Stimulated activated CD8-positive, alpha-beta memory T cell treated with anti-CD3 and anti-CD28 coated beads, Interleukin-4, amount 100 ng/mL, for 48 hours (primary cell): ENCODE results near the gene ANKEF1.
"Not testable (repeated sequence)": the region's sequence is repeated elsewhere in the genome, so short reads cannot be mapped to it uniquely, and the experiment has no call there.

ENCODE experiments used
- DNase-seq: peaks from one replicate; pipeline ENCODE4 v3.0.0-alpha.2; 2020

ANKEF1 gene

DNA sequence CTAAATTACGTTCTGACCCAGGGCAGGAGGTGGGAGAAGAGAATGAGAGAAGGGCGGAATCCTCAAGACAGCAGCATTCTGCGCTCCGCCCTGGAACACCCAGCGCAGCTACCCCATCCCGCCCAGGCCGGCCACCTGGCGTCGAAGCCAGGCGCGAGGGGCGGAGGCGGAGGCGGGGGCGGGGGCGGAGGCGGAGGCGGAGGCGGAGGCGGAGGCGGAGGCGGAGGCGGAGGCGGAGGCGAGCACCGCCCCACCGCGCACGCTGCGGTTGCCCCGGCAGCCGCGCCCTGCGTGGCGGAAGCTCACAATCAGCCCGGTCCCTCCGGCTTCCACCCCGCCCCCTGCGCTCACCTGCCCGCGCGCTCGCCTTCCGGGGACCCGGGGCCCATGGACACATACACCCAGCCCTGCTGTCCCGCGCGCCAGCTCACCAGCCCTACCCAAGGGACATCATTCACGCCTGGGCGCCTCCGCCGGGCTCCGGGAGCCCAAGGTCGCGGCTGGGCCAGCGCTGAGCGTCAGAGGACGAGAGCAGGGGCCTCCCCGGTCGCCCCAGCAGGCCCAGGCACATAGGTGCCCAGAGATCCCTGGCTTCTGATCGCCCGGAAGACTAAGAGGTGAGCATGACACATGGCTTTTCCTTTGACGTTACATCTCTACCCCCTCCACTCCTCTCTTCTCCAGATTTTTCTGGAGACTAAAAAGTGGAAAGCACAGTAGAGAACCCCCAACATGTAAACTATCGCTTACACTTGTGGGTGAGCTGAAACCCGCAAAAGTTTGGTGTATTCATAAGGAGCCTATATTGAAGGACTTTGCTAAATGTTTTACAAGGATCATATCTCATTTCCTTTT lies at the start of gene ANKEF1:
TSS of gene ANKEF1 (plus strand) at position 271 of the 855 bp plus-strand sequence. CDS start 3,315 bp downstream, outside the sequence.
- DNase-seq: peak; percentile 69

DNA sequence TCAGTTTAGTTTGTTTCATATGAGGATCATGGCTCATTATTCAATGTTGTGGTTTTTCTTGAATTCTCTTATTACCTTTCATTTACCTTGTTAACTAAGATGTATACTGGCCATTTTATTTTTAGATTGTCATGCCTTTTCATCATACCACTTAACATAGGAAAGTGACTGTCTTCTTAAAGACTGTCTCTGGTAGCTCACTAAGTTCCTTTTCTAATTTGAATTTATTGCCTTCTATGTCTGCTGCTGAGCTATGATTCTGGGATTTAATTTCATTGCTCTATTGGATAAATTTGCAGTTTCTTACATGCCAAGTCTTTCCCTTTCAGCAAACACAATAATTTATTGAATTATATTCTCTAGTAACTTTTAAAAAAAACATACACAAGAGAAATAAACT lies 49.5 kb upstream of the ANKEF1 start:
- no peak for DNase-seq

DNA sequence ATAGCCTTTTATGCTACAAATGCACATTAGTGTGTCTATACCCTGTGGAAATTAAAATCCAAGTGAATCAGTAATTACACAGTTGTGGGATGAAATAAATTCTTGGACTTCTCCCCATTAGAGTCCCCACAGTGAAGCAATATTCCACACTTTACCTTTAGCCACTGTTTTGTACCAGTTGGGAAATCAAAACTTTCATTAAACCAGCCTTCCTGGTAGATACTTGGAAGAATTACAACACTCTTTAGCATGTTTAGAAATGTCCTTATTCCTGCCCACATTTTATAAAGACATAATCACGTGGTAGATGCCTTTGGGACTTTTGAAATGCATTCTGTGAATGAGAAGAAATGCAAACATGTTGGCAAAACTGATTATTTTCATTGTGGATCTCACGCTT lies 49.0 kb upstream of the ANKEF1 start:
- no peak for DNase-seq

DNA sequence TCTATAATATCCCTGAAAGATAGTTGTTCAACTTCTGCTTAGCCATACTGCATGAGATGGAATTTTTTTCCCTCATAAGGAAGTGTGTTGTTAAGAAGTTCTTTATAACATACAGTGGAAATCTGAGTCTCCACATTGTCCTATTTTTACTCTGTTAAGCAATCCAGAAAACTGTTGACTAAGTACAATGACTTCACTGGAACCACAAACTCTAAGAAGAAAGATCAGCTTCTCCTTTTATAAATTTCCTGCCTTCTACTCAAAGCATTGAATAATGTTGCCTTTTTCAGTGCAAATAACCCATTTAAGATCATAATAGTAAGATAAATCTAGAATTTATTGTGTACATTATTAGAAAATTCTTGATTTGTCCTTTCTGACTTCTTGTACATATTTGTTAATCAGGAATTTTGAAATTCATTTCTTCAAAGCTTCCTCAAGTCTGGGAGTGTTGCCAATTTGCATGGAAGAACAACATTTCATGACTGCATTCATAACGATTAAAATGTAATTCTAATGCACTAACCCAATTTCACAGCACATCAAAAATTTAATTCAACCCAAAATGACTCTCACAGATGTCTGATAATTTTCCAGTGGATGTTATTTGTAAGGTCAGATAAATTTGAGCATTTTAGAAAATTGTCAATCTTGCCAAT lies 45.6 kb upstream of the ANKEF1 start:
- DNase-seq: no peak

DNA sequence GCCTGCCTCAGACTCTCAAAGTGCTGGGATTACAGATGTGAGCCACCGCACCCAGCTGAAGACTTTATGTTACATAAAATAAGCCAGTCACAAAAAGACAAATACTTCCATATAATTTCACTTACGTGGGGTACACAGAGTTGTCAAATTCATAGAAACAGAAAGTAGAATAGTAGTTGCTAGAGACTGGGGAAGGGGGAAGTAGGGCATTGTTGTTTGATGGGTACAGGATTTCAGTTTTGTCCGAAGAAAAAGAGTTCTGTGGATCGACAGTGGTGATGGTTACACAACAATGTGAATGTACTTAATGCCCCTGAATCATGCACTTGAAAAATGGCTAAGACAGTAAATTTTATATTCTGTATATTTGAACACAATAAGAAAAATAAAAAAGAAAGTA lies 41.6 kb upstream of the ANKEF1 start:
- no peak for DNase-seq

DNA sequence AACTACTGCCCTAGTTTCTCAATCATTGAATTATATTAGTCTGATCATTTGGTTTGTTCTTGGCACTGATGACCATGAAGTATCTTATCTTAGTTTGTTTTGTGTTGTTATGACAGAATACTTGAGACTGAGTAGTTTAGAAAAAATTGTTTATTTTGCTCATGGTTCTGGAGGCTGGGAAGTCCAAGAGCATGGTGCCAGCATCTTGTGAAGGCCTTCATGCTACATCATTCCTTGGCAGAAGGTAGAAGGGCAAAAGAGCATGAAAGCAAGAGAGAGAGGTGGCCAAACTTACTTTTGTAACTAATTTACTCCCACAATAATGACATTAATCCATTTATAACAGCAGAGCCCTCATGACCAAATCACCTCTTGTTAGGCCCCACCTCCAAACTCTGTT lies 40.1 kb upstream of the ANKEF1 start:
- no peak for DNase-seq

DNA sequence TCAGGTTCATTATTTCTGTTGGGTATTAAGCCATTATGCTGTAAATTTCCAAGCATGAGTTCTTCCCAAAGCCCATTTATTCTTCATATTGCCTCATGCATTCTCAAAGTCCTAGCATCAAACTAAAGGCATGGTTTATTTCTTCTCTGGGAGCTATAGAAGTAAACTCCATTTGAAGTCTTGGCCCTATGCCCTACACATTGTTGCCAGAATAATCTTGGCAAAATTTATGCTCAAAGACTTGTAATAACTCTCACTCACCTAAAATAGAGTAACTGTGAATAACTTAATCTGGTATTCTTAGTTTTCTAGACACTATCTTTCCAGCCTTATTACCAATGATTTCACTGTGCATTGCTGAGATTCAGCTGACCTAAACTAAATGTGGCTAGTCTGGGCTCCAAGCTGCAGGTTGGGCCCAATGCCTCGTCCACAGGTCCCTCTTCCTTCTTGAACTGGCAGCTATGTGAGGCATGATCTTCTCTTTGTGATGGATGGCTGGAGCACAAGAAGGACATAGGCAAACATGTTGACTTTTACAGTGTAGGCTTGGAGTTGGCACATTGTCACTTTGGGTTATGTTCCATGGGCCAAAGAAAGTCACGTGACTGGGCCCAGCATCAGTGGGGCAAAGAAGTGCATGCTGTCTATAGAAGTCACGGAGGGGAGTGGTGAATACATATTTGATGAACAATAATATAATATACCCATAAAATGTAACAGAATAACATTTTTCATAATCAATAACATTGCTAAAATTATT lies 39.1 kb upstream of the ANKEF1 start:
- DNase-seq: no peak

DNA sequence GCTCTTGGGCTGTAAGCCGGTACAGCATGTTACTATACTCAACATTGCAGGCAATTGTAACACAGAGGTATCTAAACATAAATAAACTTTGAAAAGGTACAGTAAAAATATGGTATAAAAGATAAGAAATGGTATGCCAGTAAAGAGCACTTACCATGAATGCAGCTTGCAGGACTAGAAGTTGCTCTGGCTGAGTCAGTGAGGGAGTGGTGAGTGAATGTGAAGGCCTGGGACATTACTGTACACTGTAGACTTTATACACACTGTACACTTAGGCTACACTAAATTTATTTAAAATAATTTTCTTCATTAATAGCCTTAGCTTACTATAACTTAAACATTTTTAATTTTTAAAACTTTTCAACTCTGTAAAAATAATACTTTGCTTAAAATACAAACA lies 37.8 kb upstream of the ANKEF1 start:
- no peak for DNase-seq

DNA sequence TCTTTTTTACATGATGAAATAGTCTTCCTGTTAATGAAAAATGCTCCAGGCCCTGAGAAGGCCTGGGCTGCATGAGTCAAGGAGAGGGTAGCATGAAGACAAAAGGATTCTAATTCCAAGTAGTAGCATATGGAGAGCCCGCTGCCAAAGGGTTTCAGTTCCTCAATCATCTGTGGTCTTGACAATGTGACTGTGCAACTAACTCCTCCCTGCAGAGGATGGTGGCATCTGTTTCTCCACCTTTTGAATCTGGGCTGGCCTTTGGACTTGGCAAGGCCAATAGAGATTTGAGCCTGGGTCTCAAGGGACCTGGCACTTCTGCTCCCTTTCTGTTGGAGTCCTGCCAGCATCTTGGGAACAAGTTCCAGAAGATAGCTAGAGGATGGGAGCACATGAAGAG lies 35.1 kb upstream of the ANKEF1 start:
- DNase-seq: no peak

DNA sequence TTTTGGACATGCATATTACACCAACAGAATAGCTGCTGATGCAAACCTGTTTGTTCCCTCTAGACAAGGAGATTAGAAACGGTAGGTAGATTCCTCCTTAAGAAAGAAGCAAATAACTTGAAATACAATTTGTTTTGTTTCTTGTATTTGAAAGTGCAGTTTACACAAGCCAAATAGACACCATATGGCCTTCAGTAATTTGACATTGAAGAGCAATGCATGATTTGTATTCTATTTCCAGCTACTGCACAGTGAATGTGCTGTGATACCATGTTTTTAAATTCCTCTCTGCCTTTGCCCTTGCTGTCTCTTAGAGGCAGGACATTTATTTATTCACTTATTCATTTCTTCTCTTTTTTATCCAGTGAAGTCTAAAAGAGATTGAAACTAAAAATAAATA lies 31.9 kb upstream of the ANKEF1 start:
- DNase-seq: no peak

DNA sequence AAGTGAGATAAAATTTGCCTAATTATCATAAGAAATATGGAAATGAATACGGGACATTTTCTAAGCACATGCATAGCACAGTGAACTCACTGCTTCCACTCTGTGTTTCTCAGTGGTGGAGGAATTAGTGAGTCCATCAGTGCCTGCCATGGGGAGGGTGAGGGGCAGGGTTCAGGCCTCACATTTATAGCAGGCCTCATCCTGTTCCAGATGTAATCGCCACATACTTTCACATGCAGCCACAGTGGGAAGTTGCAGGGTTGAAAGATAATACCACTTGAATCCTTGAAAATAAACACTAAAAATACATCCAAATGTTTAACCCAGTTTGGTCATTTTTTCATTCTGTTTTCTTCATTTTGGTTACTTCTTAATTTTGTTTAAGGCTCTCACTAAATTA lies 29.9 kb upstream of the ANKEF1 start:
- no peak for DNase-seq

DNA sequence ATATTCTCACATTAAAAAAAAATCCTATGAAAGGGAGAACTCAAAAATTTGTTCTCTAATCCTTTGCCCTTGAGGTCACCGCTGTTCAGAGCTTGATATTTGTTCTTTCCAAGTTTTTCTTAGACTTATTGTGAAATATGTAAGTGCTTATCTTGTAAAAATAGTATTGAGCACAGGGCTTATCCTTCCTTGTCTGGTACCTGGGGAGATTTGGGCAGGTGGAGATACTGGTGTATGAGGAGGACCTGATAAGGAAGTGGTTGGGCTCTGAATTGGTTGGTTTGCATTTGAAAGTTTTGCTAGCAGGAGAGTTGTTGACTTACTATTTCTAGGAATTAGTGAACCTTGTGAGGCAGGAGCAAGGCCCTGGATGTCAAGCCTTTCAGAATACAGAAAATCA lies 28.9 kb upstream of the ANKEF1 start:
- DNase-seq: no peak

DNA sequence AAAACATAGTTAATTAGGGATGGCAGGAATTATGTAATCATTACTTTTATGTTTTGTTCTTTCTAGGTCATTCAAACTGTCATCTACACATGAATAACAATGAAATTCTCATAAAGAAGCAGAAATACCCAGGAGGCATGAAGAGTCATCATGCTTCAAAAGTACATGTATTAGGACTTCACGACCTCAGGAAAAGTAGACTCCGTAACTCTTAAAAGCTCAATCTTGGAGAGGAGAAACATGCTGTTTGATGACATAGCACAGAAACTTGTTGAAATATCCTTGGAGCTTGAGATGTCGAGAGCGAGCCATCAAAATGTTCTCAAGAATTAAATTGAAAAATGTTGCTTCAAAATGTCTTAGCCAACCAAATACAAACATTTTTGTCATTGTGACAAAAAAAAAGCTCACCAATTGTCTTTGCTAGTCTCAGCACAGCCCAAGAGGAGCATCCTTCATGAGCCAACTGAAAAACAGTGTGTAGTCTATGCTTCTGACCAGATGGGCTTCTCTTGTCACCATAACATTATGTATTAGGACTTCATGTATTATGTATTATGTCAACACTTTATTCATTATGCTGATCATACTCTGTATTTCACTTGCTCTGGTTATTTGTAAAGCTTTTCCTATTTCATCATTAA lies 28.2 kb upstream of the ANKEF1 start:
- no peak for DNase-seq

DNA sequence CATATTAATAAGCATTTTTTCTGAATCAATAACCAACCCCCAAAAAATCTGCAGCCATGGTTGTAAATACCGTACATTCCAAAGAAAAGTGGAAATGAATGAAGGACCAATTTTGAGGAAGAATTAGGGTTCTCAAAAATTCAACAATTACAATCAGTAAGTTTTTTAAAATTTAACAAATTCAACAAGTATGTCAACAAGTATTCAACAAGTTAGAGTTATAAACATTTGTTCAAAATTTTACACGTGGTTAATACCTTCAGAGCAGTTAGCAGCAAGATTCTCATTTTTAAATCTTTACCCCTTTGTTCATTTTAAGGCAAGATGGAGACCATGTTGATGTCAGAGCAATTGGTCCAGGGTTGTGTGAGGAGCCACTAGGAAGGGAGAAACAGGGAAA lies 27.6 kb upstream of the ANKEF1 start:
- no peak for DNase-seq

DNA sequence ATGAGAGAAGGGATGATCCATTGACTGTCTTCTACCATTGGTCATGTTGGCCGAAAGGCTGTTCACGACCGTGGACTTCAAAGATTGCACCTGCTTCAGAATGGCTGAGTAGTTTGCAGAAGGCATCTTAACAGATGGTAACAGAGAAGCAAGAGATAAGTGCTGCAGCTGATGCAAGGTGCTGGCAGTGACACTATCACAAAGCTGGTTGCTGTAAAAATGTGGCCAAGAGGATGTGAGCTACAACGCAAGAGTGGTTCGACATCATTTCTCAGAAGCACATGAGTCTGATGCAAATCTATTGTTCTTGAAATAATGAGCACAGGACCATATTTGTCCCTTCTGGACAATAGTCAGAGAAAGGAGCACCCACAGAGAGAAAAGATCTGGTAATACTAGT lies 27.0 kb upstream of the ANKEF1 start:
- DNase-seq: no peak

DNA sequence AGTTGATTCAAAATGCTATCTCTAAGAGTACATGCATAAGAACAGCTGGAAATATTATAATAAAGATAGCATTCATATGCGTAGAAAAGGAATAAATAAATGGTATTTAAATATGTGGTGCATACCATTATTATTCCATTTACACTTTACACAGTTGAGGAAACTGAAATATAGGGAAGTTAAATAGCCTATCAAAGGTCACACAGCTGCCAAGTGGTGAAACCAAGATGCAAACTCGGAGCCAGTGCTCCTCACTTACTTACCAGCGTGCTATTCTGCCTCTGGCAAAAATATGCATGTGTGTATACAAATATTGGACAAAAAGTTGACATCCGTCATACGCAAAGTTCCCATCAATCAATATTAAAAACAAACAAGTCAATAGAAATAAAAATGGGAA lies 22.3 kb upstream of the ANKEF1 start:
- no peak for DNase-seq

DNA sequence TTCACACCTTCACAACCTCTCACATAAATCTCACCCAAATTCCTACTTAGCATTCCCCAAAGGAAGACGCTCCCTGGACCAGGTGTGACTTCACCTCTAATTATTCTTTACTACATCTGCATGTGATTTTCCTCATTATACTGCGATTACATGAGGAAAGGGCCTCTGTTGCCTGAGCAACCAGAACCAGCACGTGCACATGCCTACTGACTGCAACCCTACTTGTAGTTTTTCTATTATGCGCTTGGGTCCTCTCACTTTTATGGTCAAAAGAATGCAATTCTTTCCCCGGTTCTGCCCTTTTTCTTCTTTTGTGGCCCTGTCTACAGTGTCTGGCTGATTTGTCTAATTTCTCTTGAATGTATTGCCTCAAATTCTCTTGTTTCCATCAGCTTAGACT lies 20.4 kb upstream of the ANKEF1 start:
- no peak for DNase-seq

DNA sequence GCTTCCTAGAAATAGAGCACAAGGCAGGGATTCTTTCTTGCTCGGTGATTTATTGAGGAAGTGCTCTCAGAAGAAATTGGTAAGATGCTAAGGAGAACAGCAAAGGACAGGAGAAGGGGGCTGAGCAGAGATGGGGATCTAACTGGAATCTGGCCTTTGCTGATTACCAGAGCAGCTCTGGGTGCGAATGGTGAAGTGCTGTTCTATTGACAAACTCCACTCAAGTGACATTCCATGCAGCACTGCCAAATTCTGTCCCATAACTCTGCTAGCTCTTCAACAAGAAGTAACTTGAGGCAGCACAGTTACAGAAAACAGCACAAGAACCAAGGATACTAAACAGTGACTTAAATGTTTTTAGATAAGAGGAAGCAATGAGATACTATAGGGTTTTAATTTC lies 13.8 kb upstream of the ANKEF1 start:
- DNase-seq: no peak

DNA sequence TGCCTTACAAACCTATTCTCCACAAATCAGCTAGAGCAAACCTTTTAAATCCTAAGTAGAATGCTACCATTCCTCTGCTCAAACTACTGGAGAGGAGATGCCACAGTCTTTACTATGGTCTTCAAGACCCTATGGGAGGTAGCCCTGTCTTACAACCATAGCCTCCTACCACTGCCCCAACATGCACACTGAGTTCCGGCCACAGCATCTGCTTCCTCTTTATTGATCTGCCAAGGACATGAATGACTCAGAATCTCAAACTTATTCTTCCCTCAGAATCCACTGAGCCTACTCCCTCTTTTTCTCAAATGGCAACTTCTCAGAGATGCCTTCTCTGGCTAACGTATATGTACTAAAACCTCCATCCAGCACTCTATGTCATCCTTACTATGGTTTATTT lies 12.2 kb upstream of the ANKEF1 start:
- DNase-seq: no peak

DNA sequence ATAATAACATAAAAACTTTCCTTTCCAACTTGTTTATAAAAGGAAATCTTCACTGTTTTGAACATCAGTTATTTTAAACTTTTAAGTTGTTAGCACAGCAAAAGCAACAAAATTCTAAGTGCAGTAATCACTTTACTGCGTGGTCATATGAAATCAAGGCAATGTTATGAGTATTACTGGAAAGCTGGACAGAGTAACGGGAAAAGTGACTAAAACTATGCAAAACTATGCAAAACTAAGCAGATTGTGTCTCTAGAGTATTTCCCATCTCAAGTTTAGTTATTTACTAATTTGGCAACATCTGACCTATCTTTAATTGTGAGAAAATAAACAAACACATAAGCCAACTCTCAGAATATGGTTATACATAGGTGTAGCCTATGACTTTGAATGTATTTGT lies 10.9 kb upstream of the ANKEF1 start:
- DNase-seq: no peak

DNA sequence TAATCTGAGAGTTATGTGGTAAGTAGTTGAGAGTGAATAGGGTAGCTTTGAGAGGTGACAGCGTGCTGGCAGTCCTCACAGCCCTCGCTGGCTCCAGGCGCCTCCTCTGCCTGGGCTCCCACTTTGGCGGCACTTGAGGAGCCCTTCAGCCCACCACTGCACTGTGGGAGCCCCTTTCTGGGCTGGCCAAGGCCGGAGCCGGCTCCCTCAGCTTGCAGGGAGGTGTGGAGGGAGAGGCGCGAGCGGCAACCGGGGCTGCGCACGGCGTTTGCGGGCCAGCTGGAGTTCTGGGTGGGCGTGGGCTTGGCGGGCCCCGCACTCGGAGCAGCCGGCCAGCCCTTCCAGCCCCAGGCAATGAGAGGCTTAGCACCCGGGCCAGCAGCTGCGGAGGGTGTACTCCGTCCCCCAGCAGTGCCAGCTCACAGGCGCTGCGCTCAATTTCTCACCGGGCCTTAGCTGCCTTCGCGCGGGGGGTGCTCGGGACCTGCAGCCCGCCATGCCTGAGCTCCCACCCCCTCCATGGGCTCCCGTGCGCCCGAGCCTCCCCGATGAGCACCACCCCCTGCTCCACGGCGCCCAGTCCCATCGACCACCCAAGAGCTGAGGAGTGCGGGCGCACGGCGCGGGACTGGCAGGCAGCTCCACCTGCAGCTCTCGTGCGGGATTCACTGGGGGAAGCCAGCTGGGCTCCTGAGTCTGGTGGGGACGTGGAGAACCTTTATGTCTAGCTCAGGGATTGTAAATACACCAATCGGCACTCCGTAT lies 3.2 kb upstream of the ANKEF1 start:
- DNase-seq: not testable (repeated sequence)

DNA sequence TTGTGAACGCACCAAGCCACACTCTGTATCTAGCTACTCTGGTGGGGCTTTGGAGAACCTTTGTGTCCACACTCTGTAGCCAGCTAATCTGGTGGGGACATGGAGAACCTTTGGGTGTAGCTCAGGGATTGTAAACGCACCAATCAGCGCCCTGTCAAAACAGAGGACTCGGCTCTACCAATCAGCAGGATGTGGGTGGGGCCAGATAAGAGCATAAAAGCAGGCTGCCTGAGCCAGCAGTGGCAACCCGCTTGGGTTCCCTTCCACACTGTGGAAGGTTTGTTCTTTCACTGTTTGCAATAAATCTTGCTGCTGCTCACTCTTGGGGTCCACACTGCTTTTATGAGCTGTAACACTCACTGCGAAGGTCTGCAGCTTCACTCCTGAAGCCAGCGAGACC lies 2.5 kb upstream of the ANKEF1 start:
- DNase-seq: not testable (repeated sequence)
